GM12891 (cell line): ENCODE results near the gene GAREM1.

Experiments
- POLR2A ChIP-seq: IDR thresholded peaks from 2 replicates; pipeline ENCODE4 v1.6.1; 2011; ENCODE audit warnings: low read depth, low read length, control low read depth
- POLR2AphosphoS5 ChIP-seq: IDR thresholded peaks from 2 replicates; pipeline ENCODE4 v1.6.1; 2011; ENCODE audit warnings: low read depth, low read length, control low read depth
- POU2F2 ChIP-seq: IDR thresholded peaks from 2 replicates; pipeline ENCODE4 v1.6.1; 2011; ENCODE audit warnings: low read depth, mild to moderate bottlenecking, control low read depth, low read length, moderate library complexity
- SPI1 ChIP-seq: IDR thresholded peaks from 2 replicates; pipeline ENCODE4 v1.6.1; 2011; ENCODE audit warnings: low read depth, low read length, control low read depth

DNA sequence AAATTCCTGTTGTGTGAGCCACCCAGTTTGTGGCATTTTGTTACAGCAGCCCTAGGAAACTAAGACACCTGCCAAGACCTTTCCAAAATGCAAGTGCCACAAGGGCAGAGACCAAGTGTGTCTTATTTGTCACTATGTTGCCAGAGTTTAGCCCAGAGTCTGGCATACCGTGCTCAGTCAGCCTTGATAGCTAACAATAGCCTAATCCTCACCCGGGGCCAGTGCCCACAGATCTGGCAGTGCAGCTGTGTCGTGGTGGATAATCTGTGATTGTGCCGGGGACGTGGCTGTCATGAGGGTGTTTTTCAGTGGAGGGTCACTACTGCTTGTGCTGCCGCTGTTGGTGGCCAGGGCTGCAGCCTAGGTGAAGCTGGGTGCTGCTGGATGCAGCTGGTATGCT, 227.3 kb downstream of the GAREM1 start:
- no peak for TF ChIP-seq POLR2A
- no peak for TF ChIP-seq POLR2AphosphoS5
- no peak for TF ChIP-seq POU2F2
- no peak for TF ChIP-seq SPI1
